ENCODE data around the gene CCDC3.

- TF ChIP-seq RAD21 (conservative IDR thresholded peaks at IDR 0.05): no peak
- TF ChIP-seq, protein P1, sequence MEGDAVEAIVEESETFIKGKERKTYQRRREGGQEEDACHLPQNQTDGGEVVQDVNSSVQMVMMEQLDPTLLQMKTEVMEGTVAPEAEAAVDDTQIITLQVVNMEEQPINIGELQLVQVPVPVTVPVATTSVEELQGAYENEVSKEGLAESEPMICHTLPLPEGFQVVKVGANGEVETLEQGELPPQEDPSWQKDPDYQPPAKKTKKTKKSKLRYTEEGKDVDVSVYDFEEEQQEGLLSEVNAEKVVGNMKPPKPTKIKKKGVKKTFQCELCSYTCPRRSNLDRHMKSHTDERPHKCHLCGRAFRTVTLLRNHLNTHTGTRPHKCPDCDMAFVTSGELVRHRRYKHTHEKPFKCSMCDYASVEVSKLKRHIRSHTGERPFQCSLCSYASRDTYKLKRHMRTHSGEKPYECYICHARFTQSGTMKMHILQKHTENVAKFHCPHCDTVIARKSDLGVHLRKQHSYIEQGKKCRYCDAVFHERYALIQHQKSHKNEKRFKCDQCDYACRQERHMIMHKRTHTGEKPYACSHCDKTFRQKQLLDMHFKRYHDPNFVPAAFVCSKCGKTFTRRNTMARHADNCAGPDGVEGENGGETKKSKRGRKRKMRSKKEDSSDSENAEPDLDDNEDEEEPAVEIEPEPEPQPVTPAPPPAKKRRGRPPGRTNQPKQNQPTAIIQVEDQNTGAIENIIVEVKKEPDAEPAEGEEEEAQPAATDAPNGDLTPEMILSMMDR (IDR thresholded peaks at IDR 0.05; ENCODE audit: poor library complexity, severe bottlenecking): no peak
These were observed 56.6 kb downstream of the CCDC3 start for GRCh38 chr10:12944931-12945330.

Measured in neural cell (in vitro differentiated cells).